HepG2 (cell line): ENCODE data around the gene SOSTDC1. TPM values are rescaled to one million over a fixed set of nuclear protein-coding genes. Genes with fewer than 3 reads are reported as not detected.

Source experiments
- CSRNP2 ChIP-seq: sonication (generic); formaldehyde crosslinking; conservative IDR thresholded peaks from 2 replicates; pipeline ENCODE4 v1.8.0; 2022; ENCODE audit warnings: low read depth, missing genetic modification reagents
- ELK4 ChIP-seq: sonication (generic); formaldehyde crosslinking; IDR thresholded peaks from 2 replicates; pipeline ENCODE4 v1.9.0; 2021; ENCODE audit warnings: missing genetic modification reagents, borderline replicate concordance
- JUND ChIP-seq: sonication (generic); formaldehyde crosslinking; IDR thresholded peaks from 2 replicates; pipeline ENCODE4 v1.8.0; 2022; ENCODE audit warnings: mild to moderate bottlenecking, missing genetic modification reagents
- KAT2B ChIP-seq: fragments of 150-350 bp; IDR thresholded peaks from 2 replicates; pipeline ENCODE4 v1.6.1; 2014; ENCODE audit warnings: low read depth, low read length, borderline replicate concordance
- MEF2D ChIP-seq: sonication (generic); formaldehyde crosslinking; IDR thresholded peaks from 2 replicates; pipeline ENCODE4 v1.5.1; 2020; ENCODE audit warnings: mild to moderate bottlenecking, missing genetic modification reagents
- MLX ChIP-seq: IDR thresholded peaks from 2 replicates; pipeline ENCODE4 v1.6.1; 2016
- MYC ChIP-seq: sonication (generic); formaldehyde crosslinking; IDR thresholded peaks from 2 replicates; pipeline ENCODE4 v1.9.0; 2021; ENCODE audit warnings: missing genetic modification reagents, borderline replicate concordance
- NFRKB ChIP-seq: fragments of 450-650 bp; IDR thresholded peaks from 2 replicates; pipeline ENCODE4 v1.6.1; 2017
- SAP130 ChIP-seq: IDR thresholded peaks from 2 replicates; pipeline ENCODE4 v1.6.1; 2016; ENCODE audit warnings: low read depth
- SOX6 ChIP-seq, 2 experiments: fragments of 450-650 bp in 1 of 2; sonication (generic) in 1 of 2; formaldehyde crosslinking in 1 of 2; IDR thresholded peaks; 2 replicates each; pipeline versions ENCODE4 v1.4.0 to v1.6.1; 2017 to 2020; ENCODE audit warnings: antibody characterized with exemption in 1 of 2, mild to moderate bottlenecking in 1 of 2, missing genetic modification reagents in 1 of 2
- SRSF4 ChIP-seq: fragments of 200-400 bp; formaldehyde crosslinking; IDR thresholded peaks from one replicate; pipeline ENCODE4 v1.6.1; 2018; ENCODE audit warnings: mild to moderate bottlenecking, low read depth, low read length, moderate library complexity; ENCODE audit not compliant: poor library complexity, severe bottlenecking
- TEAD3 ChIP-seq: optimal IDR thresholded peaks from 2 replicates; pipeline ENCODE3; 2016; ENCODE audit warnings: borderline replicate concordance
- TRIM22 ChIP-seq: fragments of 450-650 bp; IDR thresholded peaks from 2 replicates; pipeline ENCODE4 v1.6.1; 2017
- WIZ ChIP-seq: sonication (generic); formaldehyde crosslinking; IDR thresholded peaks from 2 replicates; pipeline ENCODE4 v1.5.1; 2020; ENCODE audit warnings: mild to moderate bottlenecking, missing genetic modification reagents
- ZBTB37 ChIP-seq: sonication (generic); formaldehyde crosslinking; IDR thresholded peaks from 2 replicates; pipeline ENCODE4 v1.4.0; 2020; ENCODE audit warnings: mild to moderate bottlenecking, missing genetic modification reagents
- ZMYM4 ChIP-seq: sonication (generic); formaldehyde crosslinking; IDR thresholded peaks from 2 replicates; pipeline ENCODE4 v1.8.1; 2023; ENCODE audit warnings: mild to moderate bottlenecking, missing genetic modification reagents
- ZNF605 ChIP-seq: sonication (generic); formaldehyde crosslinking; IDR thresholded peaks from 2 replicates; pipeline ENCODE4 v1.8.0; 2022; ENCODE audit warnings: mild to moderate bottlenecking, missing genetic modification reagents
- ZNF616 ChIP-seq: sonication (generic); formaldehyde crosslinking; IDR thresholded peaks from 2 replicates; pipeline ENCODE4 v1.5.0; 2020; ENCODE audit warnings: low read depth, mild to moderate bottlenecking, missing genetic modification reagents
- ZNF629 ChIP-seq: sonication (generic); formaldehyde crosslinking; conservative IDR thresholded peaks from 2 replicates; pipeline ENCODE4 v1.5.0; 2020; ENCODE audit warnings: missing genetic modification reagents
- polyA plus RNA-seq, 8 experiments: library from polyadenylated mRNA; depleted of rRNA in 3 of 8; stranded (reverse) in 7 of 8; unstranded in 1 of 8; fragments of >200 nt; fragmentation: Illumina TruSeq in 4 of 8; extraction: Trizol in 4 of 8; gene quantifications; 2 replicates each; pipeline versions ENCODE4 v1.2.1 to v1.2.3, GENCODE V29; 2011 to 2016; ENCODE audit warnings: low read depth in 4 of 8, missing spikeins in 1 of 8, mixed read lengths in 1 of 8; ENCODE audit not compliant: insufficient read depth in 1 of 8
- total RNA-seq, 5 experiments: library from RNA; depleted of rRNA; stranded (reverse); fragments of >200 nt; fragmentation: Illumina TruSeq; extraction: Trizol; gene quantifications; 2 replicates each; pipeline ENCODE4 v1.2.3, GENCODE V29; 2016; ENCODE audit warnings: low read depth in 1 of 5

SOSTDC1 gene
- total and polyA plus RNA-seq, 2 of the 13 experiments (the other 11 are each of a cell fraction or from before 2014, with no cell fraction given): not detected

- TF ChIP-seq ZBTB37 (CRISPR knock-in tag) (no peak), TRIM22 (no peak), SAP130 (CRISPR knock-in tag) (no peak), SRSF4 (no peak), MYC (peak; percentile 50; the same call in 1 of the 2 replicates), MLX (CRISPR knock-in tag) (no peak), CSRNP2 (CRISPR knock-in tag) (no peak), MEF2D (CRISPR knock-in tag) (no peak), NFRKB (no peak), JUND (no peak), ZMYM4 (no peak; the same call in 1 of the 2 replicates), KAT2B (no peak), ELK4 (no peak), ZNF605 (CRISPR knock-in tag) (0 out of 2 replicates have a peak, but pooled peaks have one; percentile 39), TEAD3 (CRISPR knock-in tag) (no peak), SOX6 (IDR thresholded peaks at IDR 0.05) (no peak), SOX6 (CRISPR knock-in tag; IDR thresholded peaks at IDR 0.05) (no peak), ZNF616 (CRISPR knock-in tag) (no peak), WIZ (CRISPR knock-in tag) (0 out of 2 replicates have a peak, but pooled peaks have one; percentile 18), ZNF629 (no peak)
Observed at GRCh38 chr7:16421333-16422102, 44.0 kb downstream of the SOSTDC1 start, which contains the start of gene CRPPA (continued).
